B cell (primary cell): ENCODE measurements around the gene UGDH. TPM values are rescaled to one million over a fixed set of nuclear protein-coding genes. Genes with fewer than 3 reads are reported as not detected.

ENCODE experiments used
- ATAC-seq: fragments of 200-7000 bp; cut with Tn5 transposase; one replicate; pipeline ENCODE4 v1.10.0; 2021; ENCODE audit warnings: low read depth, mild to moderate bottlenecking, moderate number of reproducible peaks, moderate library complexity
- CTCF ChIA-PET: fragments of 350-600 bp; sonication (Branson Sonifier 250); formaldehyde crosslinking; loops from one replicate; lab custom pipeline; 2021; ENCODE audit warnings: antibody characterized with exemption, inconsistent platforms; lab: Charles Lee
- POLR2A ChIA-PET: fragments of 350-600 bp; sonication (Branson Sonifier 250); formaldehyde crosslinking; loops from one replicate; lab custom pipeline; 2021; ENCODE audit warnings: antibody characterized with exemption; lab: Charles Lee
- DNase-seq: peaks from one replicate; pipeline ENCODE4 v3.0.0; 2013
- H2AFZ ChIP-seq: 2 replicates; pipeline ENCODE4 v1.6.1; 2012; ENCODE audit warnings: mild to moderate bottlenecking, low read depth, low read length; ENCODE audit not compliant: insufficient read depth, poor library complexity, severe bottlenecking
- H3K27ac ChIP-seq, 2 donors: 1 replicate in 1 of 2; 2 replicates in 1 of 2; pipeline ENCODE4 v1.5.1; 2012 to 2013; ENCODE audit warnings: low read length in 2 of 2, mild to moderate bottlenecking in 2 of 2, moderate library complexity in 1 of 2
- H3K27me3 ChIP-seq, 4 experiments: fragments of 200-600 bp in 1 of 4; sonication (generic) in 1 of 4; replicated peaks in 1 of 4; 1 replicate in 2 of 4; 2 replicates in 2 of 4; pipeline versions ENCODE4 v1.6.1 to v1.7.0; 2013 to 2016; ENCODE audit warnings: low read length in 3 of 4, mild to moderate bottlenecking in 2 of 4, mixed read lengths in 1 of 4, moderate library complexity in 1 of 4; ENCODE audit not compliant: insufficient read depth in 4 of 4, control insufficient read depth in 3 of 4; ENCODE audit errors: control extremely low read depth in 1 of 4
- H3K36me3 ChIP-seq, 2 experiments: replicated peaks in 1 of 2; 1 replicate in 1 of 2; 2 replicates in 1 of 2; pipeline versions ENCODE4 v1.6.1 to v1.7.1; 2013; ENCODE audit warnings: low read length in 1 of 2; ENCODE audit not compliant: insufficient read depth in 2 of 2, control insufficient read depth in 1 of 2; ENCODE audit errors: control extremely low read depth in 1 of 2, extremely low read depth in 1 of 2
- H3K4me1 ChIP-seq, 2 donors: fragments of 200-600 bp in 1 of 2; sonication (generic) in 1 of 2; 1 replicate in 1 of 2; 2 replicates in 1 of 2; pipeline versions ENCODE4 v1.5.1 to v1.6.1; 2013 to 2017; ENCODE audit warnings: low read length in 2 of 2; ENCODE audit not compliant: control insufficient read depth in 2 of 2, insufficient read depth in 2 of 2
- H3K4me2 ChIP-seq: replicated peaks from 2 replicates; pipeline ENCODE3; 2012; ENCODE audit warnings: mild to moderate bottlenecking, low read depth, low read length; ENCODE audit not compliant: poor library complexity, severe bottlenecking
- H3K4me3 ChIP-seq, 5 experiments: fragments of 200-600 bp in 1 of 5; sonication (generic) in 1 of 5; 1 replicate in 3 of 5; 2 replicates in 2 of 5; pipeline versions ENCODE4 v1.5.1 to v1.7.0; 2011 to 2016; ENCODE audit warnings: low read length in 4 of 5, mild to moderate bottlenecking in 4 of 5, low read depth in 2 of 5, control low read depth in 1 of 5, moderate library complexity in 1 of 5; ENCODE audit not compliant: insufficient read depth in 1 of 5; ENCODE audit errors: control extremely low read depth in 1 of 5, extremely low read depth in 1 of 5
- H3K79me2 ChIP-seq: fragments of 200-600 bp; sonication (generic); one replicate; pipeline ENCODE4 v1.6.0; 2016; ENCODE audit warnings: low read length; ENCODE audit not compliant: control insufficient read depth, insufficient read depth
- H3K9ac ChIP-seq: fragments of 200-600 bp; sonication (generic); 2 replicates; pipeline ENCODE4 v1.6.1; 2017; ENCODE audit warnings: mild to moderate bottlenecking, low read length, moderate library complexity
- H3K9me3 ChIP-seq, 3 donors: one replicate each; pipeline versions ENCODE4 v1.6.1 to v1.7.1; 2013; ENCODE audit warnings: low read length in 2 of 3; ENCODE audit not compliant: control insufficient read depth in 2 of 3, insufficient read depth in 1 of 3; ENCODE audit errors: control extremely low read depth in 1 of 3
- H4K20me1 ChIP-seq: 2 replicates; pipeline ENCODE4 v1.6.0; 2012; ENCODE audit warnings: mild to moderate bottlenecking, low read length; ENCODE audit not compliant: insufficient read depth, control insufficient read depth, poor library complexity, severe bottlenecking
- H3K27ac Mint-ChIP-seq: one replicate; pipeline ENCODE4 v1.8.0; 2021; ENCODE audit warnings: mixed read lengths
- H3K27me3 Mint-ChIP-seq: one replicate; pipeline ENCODE4 v1.8.0; 2021; ENCODE audit warnings: mixed read lengths
- H3K4me1 Mint-ChIP-seq: one replicate; pipeline ENCODE4 v1.8.0; 2021; ENCODE audit warnings: mixed read lengths
- H3K4me3 Mint-ChIP-seq: one replicate; pipeline ENCODE4 v1.8.0; 2021; ENCODE audit warnings: mixed read lengths
- H3K9me3 Mint-ChIP-seq: one replicate; pipeline ENCODE4 v1.8.0; 2022; ENCODE audit warnings: mixed read lengths; ENCODE audit not compliant: insufficient read depth
- CTCF ChIP-seq: fragments of 200-600 bp; IDR thresholded peaks from one replicate; pipeline ENCODE4 v1.8.0; 2022; ENCODE audit warnings: antibody characterized with exemption, mild to moderate bottlenecking
- EZH2 ChIP-seq: IDR thresholded peaks from 2 replicates; pipeline ENCODE4 v1.6.1; 2012; ENCODE audit warnings: borderline replicate concordance, low read depth, mild to moderate bottlenecking, moderate library complexity, low read length; ENCODE audit not compliant: insufficient read depth, poor library complexity, severe bottlenecking
- WGBS: methylation state at CpG from one replicate; pipeline ENCODE4 v1.1.5; 2013; ENCODE audit warnings: missing lambda C conversion rate; ENCODE audit not compliant: insufficient coverage; 5-methylcytosine and 5-hydroxymethylcytosine counted together
- intact Hi-C: fragments of 100-400 bp; cut with micrococcal nuclease; formaldehyde crosslinking; loops from one replicate; pipeline ENCODE4 v1.10.0; 2022
- polyA plus RNA-seq: library from polyadenylated mRNA; depleted of rRNA; stranded (reverse); fragments of >200 nt; gene quantifications from 2 replicates; pipeline ENCODE4 v1.2.3, GENCODE V29; 2012
- total RNA-seq, 2 donors: library from RNA; stranded (reverse); fragments of 120-200 nt in 1 of 2; gene quantifications; 1 replicate in 1 of 2; 2 replicates in 1 of 2; pipeline versions ENCODE4 v1.2.3 to v1.2.4, GENCODE V29; 2013 to 2022

The UGDH gene
- total and polyA plus RNA-seq, 2 donors (not counting 1 experiment from before 2014, with no cell fraction given): 3.5 to 25.4 TPM

GRCh38 chr4:39562792-39563191, 35.6 kb upstream of the UGDH start:
- Mint-ChIP-seq H3K27me3 (no peaks in the 10 kb centered on the region), H3K4me1 (peaks cover 12% of the 10 kb centered on the region), H3K27ac (peak overlapping the region; percentile 3), H3K4me3 (no peak overlapping the region), H3K9me3 (peaks cover 5% of the 10 kb centered on the region)
- Histone ChIP-seq H3K79me2 (peaks cover 74% of the 10 kb centered on the region), H3K27me3 (no peaks in the 10 kb centered on the region), H3K4me3 (no peak overlapping the region), H3K9me3 (peaks cover 0 to 2% (median 0%) of the 10 kb centered on the region in 3 donors), H3K4me1 (no peaks in the 10 kb centered on the region), H2AFZ (no peak overlapping the region), H3K9ac (no peak overlapping the region), H3K27ac (no peak overlapping the region), H3K4me2 (no peak overlapping the region), H4K20me1 (peaks cover 4% of the 10 kb centered on the region), H3K36me3 (peaks cover 18 to 47% of the 10 kb centered on the region in 2 experiments)
- DNase-seq: no peak
- no peak for ATAC-seq
- 96% methylated on average over 2 of the region's 5 CpGs for WGBS
- intact Hi-C loops: no loop called here
- TF ChIP-seq EZH2 (no peak), CTCF (no peak)
- ChIA-PET POLR2A (interaction anchor here (0.7 kb wide), 1 partner anchor 73 kb away, joined by 3 read pairs; no protein-coding TSS in a partner anchor), CTCF (interaction anchor here (0.7 to 2.1 kb wide), 2 partner anchors 42 to 76 kb away, joined by 3 to 5 read pairs; partner anchors contain the start of gene SMIM14)

- POLR2A ChIA-PET: no interaction called here
- TF ChIP-seq EZH2 (no peak), CTCF (no peak)
- Mint-ChIP-seq H3K4me3 (no peak overlapping the region), H3K4me1 (peaks cover 3% of the 10 kb centered on the region), H3K27me3 (no peaks in the 10 kb centered on the region), H3K9me3 (no peaks in the 10 kb centered on the region), H3K27ac (no peak overlapping the region)
- ATAC-seq (no peak), DNase-seq (no peak)
- Histone ChIP-seq H2AFZ (no peak overlapping the region), H3K4me1 (no peaks in the 10 kb centered on the region), H3K9me3 (no peaks in the 10 kb centered on the region), H3K27me3 (no peaks in the 10 kb centered on the region), H4K20me1 (no peaks in the 10 kb centered on the region), H3K9ac (no peak overlapping the region), H3K4me2 (no peak overlapping the region), H3K36me3 (peaks cover 18 to 44% of the 10 kb centered on the region in 2 experiments), H3K27ac (no peak overlapping the region), H3K79me2 (peaks cover 47% of the 10 kb centered on the region), H3K4me3 (no peak overlapping the region)
- intact Hi-C loops: no loop called here
- no CpG with 5 or more reads among the region's 9 CpGs for WGBS
- CTCF ChIA-PET: no interaction called here
These were observed 32.4 kb upstream of the UGDH start for GRCh38 chr4:39559626-39560025.
